OCI-LY1 (cell line): Measurements from ENCODE around the gene FHIT.

Source experiments
- H2AFZ ChIP-seq: fragments of 200-600 bp; sonication (generic), shearing (Covaris generic); 2 replicates; pipeline ENCODE4 v1.6.0; 2014; ENCODE audit warnings: antibody characterized with exemption, mild to moderate bottlenecking, low read length
- H3F3A ChIP-seq: fragments of 200-600 bp; sonication (generic), shearing (Covaris generic); 2 replicates; pipeline ENCODE4 v1.6.0; 2014; ENCODE audit warnings: mild to moderate bottlenecking, antibody characterized with exemption, low read length, moderate library complexity; ENCODE audit not compliant: insufficient read depth
- H3K27ac ChIP-seq: fragments of 200-600 bp; sonication (generic); 2 replicates; pipeline ENCODE4 v1.5.1; 2014; ENCODE audit warnings: low read length, mixed run types, mild to moderate bottlenecking, low read depth; ENCODE audit not compliant: poor library complexity, severe bottlenecking
- H3K27me3 ChIP-seq: fragments of 200-600 bp; sonication (generic); 2 replicates; pipeline ENCODE4 v1.6.0; 2014; ENCODE audit warnings: antibody characterized with exemption, mild to moderate bottlenecking, low read length, moderate library complexity; ENCODE audit not compliant: insufficient read depth
- H3K36me3 ChIP-seq: fragments of 200-600 bp; sonication (generic); 2 replicates; pipeline ENCODE4 v1.6.1; 2014; ENCODE audit warnings: mild to moderate bottlenecking, antibody characterized with exemption, low read length, moderate library complexity, mixed read lengths; ENCODE audit not compliant: insufficient read depth
- H3K4me1 ChIP-seq: fragments of 200-600 bp; sonication (generic); 2 replicates; pipeline ENCODE4 v1.5.1; 2014; ENCODE audit warnings: mild to moderate bottlenecking, low read length, moderate library complexity; ENCODE audit not compliant: insufficient read depth, severe bottlenecking
- H3K4me2 ChIP-seq: fragments of 200-600 bp; sonication (generic), shearing (Covaris generic); 2 replicates; pipeline ENCODE4 v1.6.1; 2014; ENCODE audit warnings: low read length
- H3K4me3 ChIP-seq: fragments of 200-600 bp; sonication (generic); 2 replicates; pipeline ENCODE4 v1.5.1; 2014; ENCODE audit warnings: low read length, low read depth, mild to moderate bottlenecking, mixed read lengths; ENCODE audit not compliant: poor library complexity, severe bottlenecking
- H3K79me2 ChIP-seq: fragments of 200-600 bp; shearing (Covaris generic); 2 replicates; pipeline ENCODE4 v1.6.1; 2016; ENCODE audit warnings: mixed run types, low read length, mixed read lengths; ENCODE audit not compliant: insufficient read depth
- H3K9ac ChIP-seq: fragments of 200-600 bp; sonication (generic), shearing (Covaris generic); 2 replicates; pipeline ENCODE4 v1.6.1; 2014; ENCODE audit warnings: mild to moderate bottlenecking, low read length, mixed read lengths
- H3K9me2 ChIP-seq: fragments of 200-600 bp; sonication (generic), shearing (Covaris generic); 2 replicates; pipeline ENCODE4 v1.6.1; 2014; ENCODE audit warnings: low read depth, mild to moderate bottlenecking, low read length, mixed read lengths
- H3K9me3 ChIP-seq: fragments of 200-600 bp; shearing (Covaris generic); 2 replicates; pipeline ENCODE4 v1.6.1; 2014; ENCODE audit warnings: low read length, mixed read lengths
- H4K20me1 ChIP-seq: fragments of 200-600 bp; sonication (generic), shearing (Covaris generic); 2 replicates; pipeline ENCODE4 v1.6.0; 2016; ENCODE audit warnings: mild to moderate bottlenecking, low read length; ENCODE audit not compliant: insufficient read depth
- EZH2 ChIP-seq: fragments of 200-600 bp; sonication (generic), shearing (Covaris generic); IDR thresholded peaks from 2 replicates; pipeline ENCODE4 v1.8.0; 2017; ENCODE audit warnings: borderline replicate concordance, mixed run types, mild to moderate bottlenecking, antibody characterized with exemption, low read length, moderate library complexity, mixed read lengths
- TF ChIP-seq, protein P1 (sequence below): fragments of 200-600 bp; sonication (generic), shearing (Covaris generic); IDR thresholded peaks from 2 replicates; pipeline ENCODE4 v1.5.1; 2017; ENCODE audit warnings: mild to moderate bottlenecking, antibody characterized with exemption, low read length, moderate library complexity, mixed read lengths

The FHIT gene

DNA sequence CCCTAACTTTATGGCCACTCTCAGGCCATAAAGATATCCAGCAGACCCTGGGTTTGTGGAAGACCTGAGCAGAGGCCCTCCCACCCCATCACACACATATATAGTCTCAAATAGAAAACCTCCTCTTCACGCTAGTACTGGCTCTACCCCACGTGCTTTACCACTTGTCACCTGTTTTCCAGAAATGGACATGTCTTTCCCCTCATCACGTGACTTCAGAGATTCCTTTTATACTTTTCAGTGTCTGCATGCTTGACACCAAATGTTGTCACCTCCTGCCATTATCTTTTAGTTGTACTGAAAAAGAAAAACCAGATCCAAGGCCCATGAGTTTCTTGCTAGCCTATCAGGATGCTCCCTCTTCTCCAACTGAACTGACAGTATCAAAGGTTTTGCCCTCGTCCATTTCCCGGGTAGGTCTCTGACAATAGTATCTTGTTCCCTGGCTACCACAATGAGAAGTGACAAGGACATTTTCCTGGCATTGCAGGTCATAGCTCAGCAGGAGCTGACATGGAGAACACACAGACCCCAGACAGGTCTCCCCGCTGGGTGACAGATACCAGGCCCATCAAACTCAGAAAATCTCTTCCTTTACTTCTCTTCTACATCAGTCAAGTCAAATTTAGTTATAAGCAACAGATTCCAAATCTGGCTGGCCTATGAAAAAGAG is 1551.5 kb downstream of the FHIT start:
- TF ChIP-seq, protein P1, sequence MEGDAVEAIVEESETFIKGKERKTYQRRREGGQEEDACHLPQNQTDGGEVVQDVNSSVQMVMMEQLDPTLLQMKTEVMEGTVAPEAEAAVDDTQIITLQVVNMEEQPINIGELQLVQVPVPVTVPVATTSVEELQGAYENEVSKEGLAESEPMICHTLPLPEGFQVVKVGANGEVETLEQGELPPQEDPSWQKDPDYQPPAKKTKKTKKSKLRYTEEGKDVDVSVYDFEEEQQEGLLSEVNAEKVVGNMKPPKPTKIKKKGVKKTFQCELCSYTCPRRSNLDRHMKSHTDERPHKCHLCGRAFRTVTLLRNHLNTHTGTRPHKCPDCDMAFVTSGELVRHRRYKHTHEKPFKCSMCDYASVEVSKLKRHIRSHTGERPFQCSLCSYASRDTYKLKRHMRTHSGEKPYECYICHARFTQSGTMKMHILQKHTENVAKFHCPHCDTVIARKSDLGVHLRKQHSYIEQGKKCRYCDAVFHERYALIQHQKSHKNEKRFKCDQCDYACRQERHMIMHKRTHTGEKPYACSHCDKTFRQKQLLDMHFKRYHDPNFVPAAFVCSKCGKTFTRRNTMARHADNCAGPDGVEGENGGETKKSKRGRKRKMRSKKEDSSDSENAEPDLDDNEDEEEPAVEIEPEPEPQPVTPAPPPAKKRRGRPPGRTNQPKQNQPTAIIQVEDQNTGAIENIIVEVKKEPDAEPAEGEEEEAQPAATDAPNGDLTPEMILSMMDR: no peak
- no peak for TF ChIP-seq EZH2
- H3K27me3 ChIP-seq: no peaks in the 10 kb centered on the region
- H4K20me1 ChIP-seq: no peaks in the 10 kb centered on the region
- H3K9me3 ChIP-seq: no peaks in the 10 kb centered on the region
- H3K9me2 ChIP-seq: no peaks in the 10 kb centered on the region
- H3K27ac ChIP-seq: no peak overlapping the region
- no peaks in the 10 kb centered on the region for H3F3A ChIP-seq
- no peaks in the 10 kb centered on the region for H3K36me3 ChIP-seq
- no peak overlapping the region for H3K4me2 ChIP-seq
- H3K4me3 ChIP-seq: no peak overlapping the region
- H3K79me2 ChIP-seq: no peaks in the 10 kb centered on the region
- H3K4me1 ChIP-seq: no peaks in the 10 kb centered on the region
- H2AFZ ChIP-seq: no peak overlapping the region
- H3K9ac ChIP-seq: no peak overlapping the region
